GM21515 (cell line): ENCODE measurements around the gene TNS3.
"Not testable (repeated sequence)": the region's sequence is repeated elsewhere in the genome, so short reads cannot be mapped to it uniquely, and the experiment has no call there.

Experiments
- ATAC-seq: cut with Tn5 transposase; IDR thresholded peaks from one replicate; pipeline ENCODE4 v1.9.1; 2021; ENCODE audit not compliant: unreplicated experiment

TNS3 gene

GRCh38 chr7:47474937-47475879 is 106.7 kb downstream of the TNS3 start:
- ATAC-seq = peak; percentile 87

DNA sequence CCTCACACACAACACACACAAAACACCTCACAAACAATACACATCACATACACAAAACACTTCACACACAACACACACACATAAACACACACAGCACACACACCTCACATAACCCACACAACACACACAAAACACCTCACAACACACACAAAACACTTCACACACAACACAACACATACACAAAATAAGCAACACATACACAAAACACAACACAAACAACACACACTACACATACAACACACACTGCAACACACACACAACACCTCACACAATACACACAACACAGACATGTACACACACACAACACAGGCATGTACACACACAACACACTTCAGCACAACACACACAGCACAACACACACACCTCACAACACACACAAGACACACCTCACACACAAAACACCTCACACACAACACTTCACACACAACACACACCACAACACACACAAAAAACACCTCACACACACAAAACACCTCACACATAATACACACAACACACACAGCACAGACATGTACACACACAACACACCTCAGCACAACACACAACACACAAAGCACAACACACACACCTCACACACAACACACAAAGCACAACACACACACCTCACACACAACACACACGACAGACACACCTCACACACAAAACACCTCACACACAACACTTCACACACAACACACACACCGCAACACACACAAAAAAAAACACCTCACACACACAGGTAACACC is 107.5 kb downstream of the TNS3 start:
- no peak for ATAC-seq

DNA sequence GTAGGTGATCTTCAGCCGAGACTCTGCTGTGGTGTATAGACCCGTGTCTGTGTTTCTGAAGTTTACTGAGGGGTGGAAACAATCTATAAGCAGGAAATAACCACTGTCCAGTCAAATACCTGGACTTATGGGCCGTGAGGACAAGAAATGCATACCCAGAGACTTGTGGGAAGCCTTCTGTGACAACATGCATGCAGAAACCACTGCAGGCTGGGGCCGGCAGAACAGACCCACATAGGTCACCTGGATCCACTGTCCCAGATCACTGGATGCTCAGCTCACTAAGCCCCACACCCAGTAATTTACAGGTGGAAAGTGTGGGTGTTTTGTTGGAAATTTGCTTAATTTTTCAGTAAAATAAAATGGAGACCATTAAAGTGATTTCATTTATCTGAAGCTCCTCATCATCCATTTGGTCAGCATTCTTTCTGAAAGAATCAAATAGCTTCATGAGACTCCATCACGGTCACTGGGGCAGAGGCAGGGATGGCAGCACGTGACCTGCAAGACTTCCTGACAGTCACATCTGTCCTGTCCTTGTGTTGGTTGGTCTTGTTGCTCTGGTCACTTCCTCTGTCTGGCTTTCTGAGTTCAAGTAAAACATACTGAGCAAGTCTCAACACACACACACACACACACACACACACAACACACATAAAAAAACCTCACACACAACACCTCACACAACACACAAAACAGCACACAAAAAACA is 108.3 kb downstream of the TNS3 start:
- no peak for ATAC-seq

- ATAC-seq = no peak
Measured at GRCh38 chr7:47472444-47473157, 109.3 kb downstream of the TNS3 start.

GRCh38 chr7:47471831-47472230 is 110.1 kb downstream of the TNS3 start:
- ATAC-seq = no peak

- ATAC-seq = no peak
Measured at GRCh38 chr7:47471358-47471703, 110.6 kb downstream of the TNS3 start.

DNA sequence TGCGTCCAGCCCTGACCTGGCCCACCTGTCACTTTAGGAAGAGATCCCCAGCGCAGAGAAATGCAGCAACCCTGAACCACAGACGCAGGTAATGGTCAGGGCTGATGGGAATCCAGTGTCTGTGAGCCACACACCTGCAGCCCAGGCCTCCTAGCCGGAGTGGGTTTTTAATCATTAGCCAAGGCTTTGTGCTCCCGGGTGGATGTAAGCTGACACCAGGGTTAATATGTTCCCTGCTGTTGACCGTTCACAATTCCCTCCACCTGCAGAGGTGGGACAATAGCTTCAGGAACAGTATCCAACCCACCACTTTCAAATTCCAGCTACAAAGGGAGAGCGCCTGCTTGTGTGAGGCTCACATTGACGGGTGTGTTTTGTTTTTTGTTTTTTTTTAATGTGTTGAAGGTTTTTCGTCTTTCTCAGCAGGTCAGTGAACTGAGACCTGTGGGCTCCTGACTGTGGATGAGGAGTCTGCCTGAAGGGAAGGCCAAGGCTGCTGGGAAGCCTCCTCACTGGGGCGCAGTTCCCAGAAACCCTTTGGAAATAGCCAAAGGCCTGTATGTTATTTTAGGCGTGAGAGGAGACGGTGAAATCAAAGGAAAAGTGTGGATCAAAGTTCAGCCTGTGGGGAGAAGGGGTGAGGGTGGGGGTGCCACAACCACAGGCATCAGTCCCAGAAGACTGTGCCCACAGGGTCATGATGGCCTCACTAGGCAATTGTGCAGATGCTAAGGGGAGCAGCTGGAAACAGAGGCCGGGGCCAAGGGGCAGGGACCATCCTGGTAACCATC is 111.1 kb downstream of the TNS3 start:
- ATAC-seq = no peak

DNA sequence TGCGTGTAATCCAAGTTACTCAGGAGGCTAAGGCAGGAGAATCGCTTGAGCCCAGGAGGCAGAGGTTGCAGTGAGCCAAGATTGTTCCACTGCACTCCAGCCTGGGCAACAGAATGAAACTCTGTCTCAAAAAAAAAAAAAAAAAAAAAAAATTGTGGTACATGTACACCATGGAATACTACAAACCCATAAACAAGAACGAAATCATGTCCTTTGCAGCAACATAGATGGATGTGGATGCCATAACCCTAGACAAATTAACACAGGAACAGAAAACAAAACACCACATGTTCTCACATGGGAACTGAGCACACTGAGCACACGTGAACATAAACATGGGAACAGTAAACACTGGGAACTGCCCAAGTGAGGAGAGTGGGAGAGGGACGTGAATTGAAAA is 112.1 kb downstream of the TNS3 start:
- ATAC-seq = not testable (repeated sequence)

GRCh38 chr7:47466832-47467231 is 115.1 kb downstream of the TNS3 start:
- ATAC-seq = no peak

DNA sequence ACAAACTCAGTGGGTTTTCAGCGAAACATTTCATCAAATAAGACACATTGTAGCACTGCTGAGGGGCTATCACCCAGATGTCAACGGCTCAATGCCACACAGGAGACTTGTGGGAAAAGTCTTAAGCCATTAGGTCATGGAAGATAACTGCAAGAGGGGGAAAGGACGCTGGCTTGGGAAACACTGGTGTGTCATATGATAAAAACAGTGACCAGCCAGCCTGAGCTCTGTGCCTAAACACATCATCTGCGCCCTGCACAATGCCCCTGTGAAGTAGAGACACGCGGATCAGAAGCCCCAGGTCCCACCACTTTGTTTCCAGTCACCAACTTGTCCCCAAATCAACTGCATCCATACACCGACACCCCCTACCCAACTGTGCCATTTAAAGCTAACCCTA is 116.7 kb downstream of the TNS3 start:
- ATAC-seq = no peak

GRCh38 chr7:47464266-47464665 is 117.6 kb downstream of the TNS3 start:
- ATAC-seq = no peak

- no peak for ATAC-seq
Measured at GRCh38 chr7:47461746-47462145, 120.2 kb downstream of the TNS3 start.

DNA sequence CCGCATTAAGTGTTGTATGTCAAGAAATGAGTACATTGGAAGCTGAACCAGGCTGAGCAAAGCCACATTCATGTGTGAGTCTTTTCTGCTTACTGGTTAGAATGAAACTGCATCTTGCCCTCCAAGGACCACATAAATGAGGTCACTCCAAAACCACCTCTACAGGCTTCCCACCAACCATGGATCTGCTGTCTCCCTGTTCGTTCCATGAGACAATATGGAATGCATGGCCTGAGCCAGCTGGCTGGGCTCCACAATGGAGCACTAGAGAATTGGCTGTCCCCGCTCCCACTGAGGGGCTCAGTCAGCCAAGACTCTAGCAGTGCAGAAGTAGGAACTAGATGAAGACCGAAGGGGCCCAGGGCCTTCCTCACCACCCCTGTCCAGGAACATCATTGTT is 120.8 kb downstream of the TNS3 start:
- ATAC-seq = no peak

DNA sequence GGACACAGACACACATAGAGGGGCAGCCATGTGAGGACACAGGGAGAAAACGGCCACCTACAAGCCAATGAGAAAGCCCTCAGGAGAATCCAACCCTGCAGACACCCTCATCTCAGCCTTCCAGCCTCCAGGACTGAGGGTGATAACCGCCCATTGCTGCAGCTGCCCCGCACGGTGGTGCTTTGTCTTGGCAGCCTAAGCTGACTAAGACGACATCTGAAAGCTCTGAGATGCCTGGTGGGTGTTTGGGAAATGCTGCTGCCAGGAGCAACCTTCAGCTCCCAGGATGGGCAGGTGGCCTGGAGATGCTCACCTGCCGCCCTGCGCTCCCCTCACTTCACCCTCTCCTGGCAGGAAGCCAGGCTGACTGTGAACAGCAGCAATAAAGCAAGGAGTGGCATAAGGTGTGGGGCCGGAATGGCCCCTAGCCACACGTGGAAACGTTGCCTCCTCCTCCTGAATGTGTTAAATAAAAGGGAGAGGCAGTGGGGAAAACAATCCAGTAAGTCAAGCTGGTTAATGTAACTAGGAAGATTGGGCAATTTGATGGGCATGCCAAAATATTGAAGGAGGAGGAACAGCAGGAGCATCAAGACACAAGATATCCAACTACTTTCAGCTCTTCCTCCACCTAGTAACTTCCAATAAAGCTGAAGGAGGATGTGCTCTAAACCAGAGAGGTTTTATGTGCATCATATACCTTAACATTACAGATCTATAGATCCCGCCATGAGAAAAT is 121.5 kb downstream of the TNS3 start:
- no peak for ATAC-seq

- no peak for ATAC-seq
Measured at GRCh38 chr7:47458486-47458885, 123.4 kb downstream of the TNS3 start.

GRCh38 chr7:47458057-47458456 is 123.9 kb downstream of the TNS3 start:
- ATAC-seq = no peak

DNA sequence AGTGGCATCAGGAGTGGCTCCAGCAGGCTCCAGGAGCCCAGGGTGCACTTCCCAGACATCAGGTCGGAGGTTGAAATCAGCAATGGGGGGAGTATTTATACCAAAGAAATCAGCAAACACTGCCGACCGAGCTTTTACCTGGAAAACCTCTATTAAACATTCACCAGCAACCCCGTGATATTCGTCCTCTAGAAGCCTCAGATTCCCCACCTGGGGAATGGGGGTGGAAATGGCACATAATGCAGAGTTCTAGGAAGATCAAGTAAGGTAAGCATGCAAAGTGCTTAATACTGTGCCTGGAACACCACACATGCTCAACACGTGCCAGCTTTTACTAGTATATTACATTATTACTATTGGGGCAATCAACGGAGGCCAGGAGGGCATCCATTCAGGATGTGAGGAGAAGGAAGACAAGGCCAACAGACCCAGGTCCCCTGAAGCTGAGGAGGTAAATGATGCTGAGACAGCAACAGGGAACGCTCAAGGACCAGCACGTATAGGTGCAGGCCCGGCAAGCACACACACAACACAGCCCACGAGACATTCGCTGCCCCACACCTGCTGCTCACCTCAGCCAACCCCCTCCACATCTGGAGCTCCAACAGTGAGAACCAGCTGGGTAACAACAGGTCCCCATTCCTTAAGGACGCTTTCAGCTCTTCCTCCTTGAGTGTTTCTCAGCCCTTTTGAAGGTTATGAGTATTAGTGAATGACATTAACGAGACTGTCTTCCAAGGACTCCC is 125.5 kb downstream of the TNS3 start:
- ATAC-seq = no peak

DNA sequence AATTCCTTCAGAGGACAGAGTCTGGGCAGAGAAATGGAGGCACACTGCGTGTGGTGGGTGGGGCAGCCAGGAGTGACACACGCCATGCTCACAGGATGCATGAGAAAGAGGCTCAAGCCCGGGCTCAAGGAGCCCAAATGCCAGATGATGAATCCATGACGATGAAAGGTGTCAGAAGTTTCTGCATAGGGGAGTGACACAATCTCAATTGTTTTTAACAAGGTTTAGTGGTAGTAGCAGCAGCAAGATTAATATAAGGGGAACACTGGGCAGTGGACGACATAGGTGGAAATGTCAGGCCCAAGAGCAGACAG is 126.1 kb downstream of the TNS3 start:
- no peak for ATAC-seq
